ENCODE data around the gene HNRNPUL1. TPM values are rescaled to one million over a fixed set of nuclear protein-coding genes. Genes with fewer than 3 reads are reported as not detected.

Gene HNRNPUL1
- total and polyA plus RNA-seq, 10 of the 15 experiments (the other 5 are each of a cell fraction or from before 2014, with no cell fraction given): 11.1 to 276 (median 117) TPM

DNA sequence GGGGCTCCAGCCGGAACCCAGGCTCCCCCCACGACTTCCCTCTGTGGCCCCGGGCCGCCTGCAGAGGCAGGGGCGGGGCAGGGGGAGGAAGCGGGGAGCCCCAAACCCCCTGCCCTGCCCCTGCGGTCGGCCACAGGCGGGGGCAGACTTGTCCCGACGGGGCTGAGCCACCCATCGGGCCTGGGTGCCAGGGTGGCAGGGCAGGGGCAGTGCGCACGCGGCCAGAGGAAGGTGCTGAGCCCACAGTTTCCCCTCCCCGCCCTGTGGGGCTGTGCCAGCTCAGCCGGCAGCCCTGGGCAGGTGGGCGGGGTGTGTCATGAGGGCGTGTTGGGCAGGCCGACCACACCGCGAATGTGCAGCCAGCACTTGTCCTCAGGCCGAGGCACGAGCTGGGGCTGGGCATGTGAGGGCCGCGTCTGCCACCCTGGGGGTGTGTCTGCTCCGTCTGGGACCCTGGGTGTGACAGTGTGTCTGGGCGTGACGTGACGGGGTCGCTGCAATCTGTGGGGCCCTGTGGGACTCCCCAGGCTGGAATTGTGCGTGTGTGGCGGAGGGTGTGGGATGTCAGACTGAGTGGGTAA lies 63.5 kb downstream of the HNRNPUL1 start:
- in situ Hi-C loops (cut with MboI) (no loop called here), intact Hi-C loops (cut with micrococcal nuclease; ENCODE audit: unreplicated experiment) (loop anchor here (2.0 kb wide), 1 partner anchor 23 kb away; no protein-coding TSS in a partner anchor)
- WGBS (ENCODE audit: insufficient coverage, insufficient replicate concordance, low lambda C conversion rate, missing lambda C conversion rate): under 1% methylated on average over 29 of the region's 33 CpGs
- H2AFZ ChIP-seq (ENCODE audit: control insufficient read depth, low read depth, low read length): no peak overlapping the region; the same call in none of the 2 replicates
- peak overlapping the region; percentile 93 for H3K27ac ChIP-seq (ENCODE audit: control insufficient read depth, insufficient read depth)
- no peaks in the 10 kb centered on the region for H3K27me3 ChIP-seq (replicated peaks in 1 of 2; ENCODE audit: control insufficient read depth in 2 of 2, insufficient read depth in 2 of 2, low read length in 1 of 2)
- H3K4me3 ChIP-seq: peak overlapping the region; percentile 77
- no peak for FAIRE-seq
- H4K20me1 ChIP-seq (ENCODE audit: control insufficient read depth, insufficient read depth): no peaks in the 10 kb centered on the region
- peaks cover 10% of the 10 kb centered on the region for H3K79me2 ChIP-seq (ENCODE audit: control insufficient read depth, insufficient read depth, low read length)
- SMC1A ChIA-PET (ENCODE audit: uncharacterized antibody, unreplicated experiment): interaction anchor here (0.5 to 1.8 kb wide), 12 partner anchors 18 to 226 kb away, joined by 3 to 5 read pairs (median 4); partner anchors contain the start of genes B9D2, CCDC97, DMAC2 and HNRNPUL1
- BruUV-seq (replicated peaks): no TSS peak
- no peak for DNase-seq (ENCODE audit: low read depth, low spot score)
- H3K4me2 ChIP-seq (ENCODE audit: control insufficient read depth, insufficient read depth): peak overlapping the region; percentile 93
- H3K4me1 ChIP-seq (ENCODE audit: control insufficient read depth, insufficient read depth, low read length): peaks cover 37% of the 10 kb centered on the region
- CTCF ChIA-PET: interaction anchor here (0.8 to 2.1 kb wide), 8 partner anchors 19 to 236 kb away, joined by 3 to 10 read pairs (median 3); partner anchors contain the start of gene B9D2
- H3K9ac ChIP-seq (ENCODE audit: control insufficient read depth, insufficient read depth, low read length): peak overlapping the region; percentile 75
- RAD21 ChIA-PET (ENCODE audit: unreplicated experiment): interaction anchor here (0.9 to 2.8 kb wide), 11 partner anchors 8 to 124 kb away, joined by 3 to 26 read pairs (median 5); partner anchors contain the start of genes B9D2 and TGFB1
- no peaks in the 10 kb centered on the region for H3K9me3 ChIP-seq (replicated peaks; ENCODE audit: control insufficient read depth, insufficient read depth, low read length)
- peaks cover 9 to 28% of the 10 kb centered on the region in 2 experiments for H3K36me3 ChIP-seq (ENCODE audit: control insufficient read depth in 2 of 2, insufficient read depth in 2 of 2, low read length in 1 of 2)
- POLR2A ChIA-PET: interaction anchor here (0.8 to 1.6 kb wide), 6 partner anchors 19 to 41 kb away, joined by 3 to 5 read pairs (median 4); partner anchors contain the start of genes B9D2 and TGFB1
- peak; percentile 86 for ATAC-seq
- TF ChIP-seq, protein P1, sequence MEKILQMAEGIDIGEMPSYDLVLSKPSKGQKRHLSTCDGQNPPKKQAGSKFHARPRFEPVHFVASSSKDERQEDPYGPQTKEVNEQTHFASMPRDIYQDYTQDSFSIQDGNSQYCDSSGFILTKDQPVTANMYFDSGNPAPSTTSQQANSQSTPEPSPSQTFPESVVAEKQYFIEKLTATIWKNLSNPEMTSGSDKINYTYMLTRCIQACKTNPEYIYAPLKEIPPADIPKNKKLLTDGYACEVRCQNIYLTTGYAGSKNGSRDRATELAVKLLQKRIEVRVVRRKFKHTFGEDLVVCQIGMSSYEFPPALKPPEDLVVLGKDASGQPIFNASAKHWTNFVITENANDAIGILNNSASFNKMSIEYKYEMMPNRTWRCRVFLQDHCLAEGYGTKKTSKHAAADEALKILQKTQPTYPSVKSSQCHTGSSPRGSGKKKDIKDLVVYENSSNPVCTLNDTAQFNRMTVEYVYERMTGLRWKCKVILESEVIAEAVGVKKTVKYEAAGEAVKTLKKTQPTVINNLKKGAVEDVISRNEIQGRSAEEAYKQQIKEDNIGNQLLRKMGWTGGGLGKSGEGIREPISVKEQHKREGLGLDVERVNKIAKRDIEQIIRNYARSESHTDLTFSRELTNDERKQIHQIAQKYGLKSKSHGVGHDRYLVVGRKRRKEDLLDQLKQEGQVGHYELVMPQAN (conservative IDR thresholded peaks at IDR 0.05): 0 out of 2 replicates have a peak, but pooled peaks have one; percentile 30
- TF ChIP-seq, protein P2, sequence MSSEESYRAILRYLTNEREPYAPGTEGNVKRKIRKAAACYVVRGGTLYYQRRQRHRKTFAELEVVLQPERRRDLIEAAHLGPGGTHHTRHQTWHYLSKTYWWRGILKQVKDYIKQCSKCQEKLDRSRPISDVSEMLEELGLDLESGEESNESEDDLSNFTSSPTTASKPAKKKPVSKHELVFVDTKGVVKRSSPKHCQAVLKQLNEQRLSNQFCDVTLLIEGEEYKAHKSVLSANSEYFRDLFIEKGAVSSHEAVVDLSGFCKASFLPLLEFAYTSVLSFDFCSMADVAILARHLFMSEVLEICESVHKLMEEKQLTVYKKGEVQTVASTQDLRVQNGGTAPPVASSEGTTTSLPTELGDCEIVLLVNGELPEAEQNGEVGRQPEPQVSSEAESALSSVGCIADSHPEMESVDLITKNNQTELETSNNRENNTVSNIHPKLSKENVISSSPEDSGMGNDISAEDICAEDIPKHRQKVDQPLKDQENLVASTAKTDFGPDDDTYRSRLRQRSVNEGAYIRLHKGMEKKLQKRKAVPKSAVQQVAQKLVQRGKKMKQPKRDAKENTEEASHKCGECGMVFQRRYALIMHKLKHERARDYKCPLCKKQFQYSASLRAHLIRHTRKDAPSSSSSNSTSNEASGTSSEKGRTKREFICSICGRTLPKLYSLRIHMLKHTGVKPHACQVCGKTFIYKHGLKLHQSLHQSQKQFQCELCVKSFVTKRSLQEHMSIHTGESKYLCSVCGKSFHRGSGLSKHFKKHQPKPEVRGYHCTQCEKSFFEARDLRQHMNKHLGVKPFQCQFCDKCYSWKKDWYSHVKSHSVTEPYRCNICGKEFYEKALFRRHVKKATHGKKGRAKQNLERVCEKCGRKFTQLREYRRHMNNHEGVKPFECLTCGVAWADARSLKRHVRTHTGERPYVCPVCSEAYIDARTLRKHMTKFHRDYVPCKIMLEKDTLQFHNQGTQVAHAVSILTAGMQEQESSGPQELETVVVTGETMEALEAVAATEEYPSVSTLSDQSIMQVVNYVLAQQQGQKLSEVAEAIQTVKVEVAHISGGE (CRISPR knock-in tag; IDR thresholded peaks at IDR 0.05): no peak
- TF ChIP-seq TCF7 (IDR thresholded peaks at IDR 0.05; ENCODE audit: borderline replicate concordance): no peak
- peak; percentile 22 for TF ChIP-seq POLR2AphosphoS2 (IDR thresholded peaks at IDR 0.05; ENCODE audit: low read depth, low read length)
- TF ChIP-seq TBL1XR1 (IDR thresholded peaks at IDR 0.05; ENCODE audit: low read depth, low read length): peak; percentile 71; the same call in 1 of the 2 replicates
- TF ChIP-seq KLF5 (IDR thresholded peaks at IDR 0.05; ENCODE audit: partially characterized antibody): peak; percentile 42
- TF ChIP-seq, protein P3, sequence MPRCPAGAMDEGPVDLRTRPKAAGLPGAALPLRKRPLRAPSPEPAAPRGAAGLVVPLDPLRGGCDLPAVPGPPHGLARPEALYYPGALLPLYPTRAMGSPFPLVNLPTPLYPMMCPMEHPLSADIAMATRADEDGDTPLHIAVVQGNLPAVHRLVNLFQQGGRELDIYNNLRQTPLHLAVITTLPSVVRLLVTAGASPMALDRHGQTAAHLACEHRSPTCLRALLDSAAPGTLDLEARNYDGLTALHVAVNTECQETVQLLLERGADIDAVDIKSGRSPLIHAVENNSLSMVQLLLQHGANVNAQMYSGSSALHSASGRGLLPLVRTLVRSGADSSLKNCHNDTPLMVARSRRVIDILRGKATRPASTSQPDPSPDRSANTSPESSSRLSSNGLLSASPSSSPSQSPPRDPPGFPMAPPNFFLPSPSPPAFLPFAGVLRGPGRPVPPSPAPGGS (IDR thresholded peaks at IDR 0.05; ENCODE audit: borderline replicate concordance, insufficient read depth, low read depth, low read length, poor library complexity, severe bottlenecking): peak; percentile 42
- TF ChIP-seq NFIC (IDR thresholded peaks at IDR 0.05; ENCODE audit: low read depth, low read length): no peak
- TF ChIP-seq, protein P4, sequence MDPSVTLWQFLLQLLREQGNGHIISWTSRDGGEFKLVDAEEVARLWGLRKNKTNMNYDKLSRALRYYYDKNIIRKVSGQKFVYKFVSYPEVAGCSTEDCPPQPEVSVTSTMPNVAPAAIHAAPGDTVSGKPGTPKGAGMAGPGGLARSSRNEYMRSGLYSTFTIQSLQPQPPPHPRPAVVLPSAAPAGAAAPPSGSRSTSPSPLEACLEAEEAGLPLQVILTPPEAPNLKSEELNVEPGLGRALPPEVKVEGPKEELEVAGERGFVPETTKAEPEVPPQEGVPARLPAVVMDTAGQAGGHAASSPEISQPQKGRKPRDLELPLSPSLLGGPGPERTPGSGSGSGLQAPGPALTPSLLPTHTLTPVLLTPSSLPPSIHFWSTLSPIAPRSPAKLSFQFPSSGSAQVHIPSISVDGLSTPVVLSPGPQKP (IDR thresholded peaks at IDR 0.05; ENCODE audit: low read depth, low read length): no peak; the same call in 1 of the 2 replicates
- peak; percentile 80; the same call in 1 of the 2 replicates for TF ChIP-seq MTA3 (IDR thresholded peaks at IDR 0.05; ENCODE audit: borderline replicate concordance, low read length)
- TF ChIP-seq NR2F1 (conservative IDR thresholded peaks at IDR 0.05): peak; percentile 52
- peak; percentile 78 for TF ChIP-seq POLR2A (IDR thresholded peaks at IDR 0.05; ENCODE audit: low read depth, low read length)
